H9 (cell line): ENCODE results near the gene CLCN3. TPM values are rescaled to one million over a fixed set of nuclear protein-coding genes. Genes with fewer than 3 reads are reported as not detected.

Experiments
- DNase-seq: peaks from one replicate; pipeline ENCODE4 v3.0.0-alpha.2; 2017
- H2AFZ ChIP-seq: one replicate; pipeline ENCODE4 v1.6.1; 2013; ENCODE audit warnings: mild to moderate bottlenecking, low read length, control low read depth, moderate library complexity
- H2AK5ac ChIP-seq: 2 replicates; pipeline ENCODE4 v1.6.1; 2013; ENCODE audit warnings: low read length, control low read depth, mixed read lengths; ENCODE audit not compliant: insufficient read length
- H2BK120ac ChIP-seq: one replicate; pipeline ENCODE4 v1.6.1; 2013; ENCODE audit warnings: low read depth, mild to moderate bottlenecking, low read length, control low read depth, inconsistent platforms; ENCODE audit not compliant: poor library complexity, severe bottlenecking
- H2BK12ac ChIP-seq: 2 replicates; pipeline ENCODE4 v1.6.1; 2013; ENCODE audit warnings: low read length, control low read depth, mixed read lengths, low read depth; ENCODE audit not compliant: insufficient read length
- H2BK15ac ChIP-seq: 2 replicates; pipeline ENCODE4 v1.6.1; 2013; ENCODE audit warnings: low read depth, low read length, control low read depth
- H2BK20ac ChIP-seq: one replicate; pipeline ENCODE4 v1.6.1; 2013; ENCODE audit warnings: low read depth, mild to moderate bottlenecking, low read length, control low read depth, inconsistent platforms; ENCODE audit not compliant: poor library complexity, severe bottlenecking
- H2BK5ac ChIP-seq: 2 replicates; pipeline ENCODE4 v1.6.1; 2013; ENCODE audit warnings: low read length, control low read depth, mixed read lengths; ENCODE audit not compliant: insufficient read length
- H3K14ac ChIP-seq: 2 replicates; pipeline ENCODE4 v1.6.1; 2013; ENCODE audit warnings: low read length, control low read depth; ENCODE audit not compliant: insufficient read depth
- H3K18ac ChIP-seq: 2 replicates; pipeline ENCODE4 v1.6.1; 2013; ENCODE audit warnings: low read depth, mild to moderate bottlenecking, mixed read lengths, low read length, control low read depth; ENCODE audit not compliant: insufficient read length
- H3K23ac ChIP-seq: 2 replicates; pipeline ENCODE4 v1.6.1; 2013; ENCODE audit warnings: low read length, control low read depth, mixed read lengths, low read depth; ENCODE audit not compliant: insufficient read length
- H3K23me2 ChIP-seq: 2 replicates; pipeline ENCODE4 v1.6.1; 2013; ENCODE audit warnings: low read depth, mild to moderate bottlenecking, mixed read lengths, low read length, control low read depth; ENCODE audit not compliant: insufficient read length, poor library complexity, severe bottlenecking
- H3K27ac ChIP-seq: 2 replicates; pipeline ENCODE4 v1.5.1; 2013; ENCODE audit warnings: low read length, control low read depth, mixed read lengths, low read depth; ENCODE audit not compliant: insufficient read length
- H3K27me3 ChIP-seq: 2 replicates; pipeline ENCODE4 v1.6.1; 2013; ENCODE audit warnings: low read length, control low read depth, inconsistent platforms; ENCODE audit not compliant: insufficient read depth
- H3K4ac ChIP-seq: 2 replicates; pipeline ENCODE4 v1.6.1; 2013; ENCODE audit warnings: low read depth, mild to moderate bottlenecking, control low read depth, inconsistent platforms, low read length, moderate library complexity
- H3K4me1 ChIP-seq: 2 replicates; pipeline ENCODE4 v1.6.1; 2013; ENCODE audit warnings: low read length, control low read depth, inconsistent platforms; ENCODE audit not compliant: insufficient read depth
- H3K4me2 ChIP-seq: 2 replicates; pipeline ENCODE4 v1.6.1; 2013; ENCODE audit warnings: low read length, control low read depth, mixed read lengths; ENCODE audit not compliant: insufficient read length, insufficient read depth
- H3K56ac ChIP-seq: 2 replicates; pipeline ENCODE4 v1.6.1; 2013; ENCODE audit warnings: low read depth, mild to moderate bottlenecking, mixed read lengths, low read length, control low read depth; ENCODE audit not compliant: insufficient read length
- H3K79me1 ChIP-seq: 2 replicates; pipeline ENCODE4 v1.6.1; 2013; ENCODE audit warnings: low read depth, mild to moderate bottlenecking, moderate library complexity, low read length, control low read depth, inconsistent platforms; ENCODE audit not compliant: insufficient read depth, poor library complexity, severe bottlenecking
- H3K79me2 ChIP-seq: 2 replicates; pipeline ENCODE4 v1.6.1; 2013; ENCODE audit warnings: low read length, control low read depth, inconsistent platforms; ENCODE audit not compliant: insufficient read depth
- H3K9ac ChIP-seq: 2 replicates; pipeline ENCODE4 v1.6.1; 2013; ENCODE audit warnings: low read length, control low read depth, mixed read lengths; ENCODE audit not compliant: insufficient read length; ENCODE audit errors: extremely low read depth
- H3K9me3 ChIP-seq: one replicate; pipeline ENCODE4 v1.6.1; 2013; ENCODE audit warnings: low read depth, low read length, inconsistent platforms; ENCODE audit not compliant: control insufficient read depth
- H3T11ph ChIP-seq: one replicate; pipeline ENCODE4 v1.6.1; 2013; ENCODE audit warnings: mild to moderate bottlenecking, low read length, control low read depth, inconsistent platforms
- H4K20me1 ChIP-seq: one replicate; pipeline ENCODE4 v1.6.1; 2013; ENCODE audit not compliant: control insufficient read depth, insufficient read length, insufficient read depth
- H4K5ac ChIP-seq: 2 replicates; pipeline ENCODE4 v1.6.1; 2013; ENCODE audit warnings: low read depth, mild to moderate bottlenecking, mixed read lengths, low read length, control low read depth; ENCODE audit not compliant: insufficient read length
- H4K8ac ChIP-seq: replicated peaks from 2 replicates; pipeline ENCODE4 v1.6.1; 2013; ENCODE audit warnings: low read length, control low read depth, mixed read lengths, low read depth; ENCODE audit not compliant: insufficient read length
- H4K91ac ChIP-seq: 2 replicates; pipeline ENCODE4 v1.6.1; 2013; ENCODE audit warnings: low read depth, mild to moderate bottlenecking, moderate library complexity, mixed read lengths, low read length, control low read depth; ENCODE audit not compliant: insufficient read length
- H3K27ac Mint-ChIP-seq, 3 experiments: 2 replicates in 2 of 3; 3 replicates in 1 of 3; pipeline ENCODE4 v1.8.0; 2020 to 2021; ENCODE audit warnings: mixed read lengths in 3 of 3, mild to moderate bottlenecking in 1 of 3, moderate library complexity in 1 of 3
- H3K27me3 Mint-ChIP-seq: 2 replicates; pipeline ENCODE4 v1.8.0; 2021; ENCODE audit warnings: low read depth, mild to moderate bottlenecking, moderate library complexity, mixed read lengths
- H3K36me3 Mint-ChIP-seq, 3 experiments: 2 replicates in 2 of 3; 3 replicates in 1 of 3; pipeline ENCODE4 v1.8.0; 2020 to 2021; ENCODE audit warnings: low read depth in 3 of 3, mixed read lengths in 3 of 3; ENCODE audit not compliant: insufficient read depth in 1 of 3
- H3K4me1 Mint-ChIP-seq, 2 experiments: 2 replicates each; pipeline ENCODE4 v1.8.0; 2020; ENCODE audit warnings: mixed read lengths in 2 of 2
- H3K4me3 Mint-ChIP-seq, 2 experiments: 2 replicates in 1 of 2; 3 replicates in 1 of 2; pipeline ENCODE4 v1.8.0; 2020 to 2021; ENCODE audit warnings: mild to moderate bottlenecking in 2 of 2, mixed read lengths in 2 of 2, moderate library complexity in 1 of 2
- H3K9me3 Mint-ChIP-seq, 2 experiments: 2 replicates in 1 of 2; 3 replicates in 1 of 2; pipeline ENCODE4 v1.8.0; 2020; ENCODE audit warnings: mild to moderate bottlenecking in 2 of 2, mixed read lengths in 2 of 2, moderate library complexity in 1 of 2
- WGBS: extraction: QIAGEN DNeasy Blood & Tissue Kit; methylation state at CpG from one replicate; pipeline ENCODE4 v1.1.7; 2013; ENCODE audit warnings: missing lambda C conversion rate, low lambda C conversion rate, mixed read lengths; ENCODE audit not compliant: insufficient read length; ENCODE audit errors: extremely low coverage; 5-methylcytosine and 5-hydroxymethylcytosine counted together
- total RNA-seq: library from RNA; stranded (reverse); gene quantifications from 2 replicates; pipeline ENCODE4 v1.2.1, GENCODE V29; 2021
- TF ChIP-seq, protein P1 (sequence below): fragments of 200-600 bp; sonication (generic); conservative IDR thresholded peaks from 3 replicates; pipeline ENCODE4 v1.8.0; 2021; ENCODE audit warnings: antibody characterized with exemption, mild to moderate bottlenecking

CLCN3 gene
- total RNA-seq, 1 experiment from 2014 or later = 25.7 TPM

DNA sequence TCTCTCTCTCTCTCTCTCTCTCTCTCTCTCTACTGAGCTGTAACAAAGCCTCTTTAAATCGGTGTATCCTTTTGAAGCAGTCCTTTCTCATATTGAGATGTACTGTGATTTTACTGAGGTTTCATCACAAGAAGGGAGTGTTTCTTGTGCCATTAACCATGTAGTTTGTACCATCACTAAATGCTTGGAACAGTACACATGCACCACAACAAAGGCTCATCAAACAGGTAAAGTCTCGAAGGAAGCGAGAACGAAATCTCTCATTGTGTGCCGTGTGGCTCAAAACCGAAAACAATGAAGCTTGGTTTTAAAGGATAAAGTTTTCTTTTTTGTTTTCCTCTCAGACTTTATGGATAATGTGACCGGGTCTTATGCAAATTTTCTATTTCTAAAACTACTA is 100.2 kb downstream of the CLCN3 start:
- Histone ChIP-seq H4K5ac (no peak overlapping the region), H3K79me2 (no peaks in the 10 kb centered on the region), H3K23ac (no peak overlapping the region), H3K27me3 (no peaks in the 10 kb centered on the region), H3K23me2 (no peaks in the 10 kb centered on the region), H2BK12ac (no peak overlapping the region), H2BK15ac (no peak overlapping the region), H3K4me1 (no peaks in the 10 kb centered on the region), H3K18ac (no peak overlapping the region), H2AK5ac (no peak overlapping the region), H3K56ac (no peak overlapping the region), H2BK20ac (no peak overlapping the region), H2BK5ac (no peak overlapping the region), H3K14ac (no peak overlapping the region), H3K4ac (no peak overlapping the region), H3K79me1 (no peaks in the 10 kb centered on the region), H4K91ac (no peak overlapping the region), H4K8ac (no peak overlapping the region), H3T11ph (no peak overlapping the region), H4K20me1 (no peaks in the 10 kb centered on the region), H3K9ac (no peak overlapping the region), H2BK120ac (no peak overlapping the region), H3K9me3 (no peaks in the 10 kb centered on the region), H3K27ac (no peak overlapping the region), H2AFZ (no peak overlapping the region), H3K4me2 (no peak overlapping the region)
- DNase-seq = no peak
- no peaks in the 10 kb centered on the region for H3K9me3 Mint-ChIP-seq
- TF ChIP-seq, protein P1, sequence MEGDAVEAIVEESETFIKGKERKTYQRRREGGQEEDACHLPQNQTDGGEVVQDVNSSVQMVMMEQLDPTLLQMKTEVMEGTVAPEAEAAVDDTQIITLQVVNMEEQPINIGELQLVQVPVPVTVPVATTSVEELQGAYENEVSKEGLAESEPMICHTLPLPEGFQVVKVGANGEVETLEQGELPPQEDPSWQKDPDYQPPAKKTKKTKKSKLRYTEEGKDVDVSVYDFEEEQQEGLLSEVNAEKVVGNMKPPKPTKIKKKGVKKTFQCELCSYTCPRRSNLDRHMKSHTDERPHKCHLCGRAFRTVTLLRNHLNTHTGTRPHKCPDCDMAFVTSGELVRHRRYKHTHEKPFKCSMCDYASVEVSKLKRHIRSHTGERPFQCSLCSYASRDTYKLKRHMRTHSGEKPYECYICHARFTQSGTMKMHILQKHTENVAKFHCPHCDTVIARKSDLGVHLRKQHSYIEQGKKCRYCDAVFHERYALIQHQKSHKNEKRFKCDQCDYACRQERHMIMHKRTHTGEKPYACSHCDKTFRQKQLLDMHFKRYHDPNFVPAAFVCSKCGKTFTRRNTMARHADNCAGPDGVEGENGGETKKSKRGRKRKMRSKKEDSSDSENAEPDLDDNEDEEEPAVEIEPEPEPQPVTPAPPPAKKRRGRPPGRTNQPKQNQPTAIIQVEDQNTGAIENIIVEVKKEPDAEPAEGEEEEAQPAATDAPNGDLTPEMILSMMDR = no peak
- no peak overlapping the region; a peak in 2 of 7 replicates for H3K27ac Mint-ChIP-seq
- no peaks in the 10 kb centered on the region for H3K4me1 Mint-ChIP-seq
- H3K36me3 Mint-ChIP-seq = peaks cover 0 to 5% (median 3%) of the 10 kb centered on the region in 3 experiments; a peak in 3 of 7 replicates
- H3K4me3 Mint-ChIP-seq = no peak overlapping the region
- no CpG with 5 or more reads among the region's 7 CpGs for WGBS
- no peaks in the 10 kb centered on the region for H3K27me3 Mint-ChIP-seq
